ENCODE measurements around the gene TMEM72.
A peak's percentile ranks its signal among the peaks of the same experiment; 100 is the strongest.

TMEM72 gene

GRCh38 chr10:44955413-44956070 is 44.4 kb downstream of the TMEM72 start:
- no peaks in the 10 kb centered on the region for H3K9me3 Mint-ChIP-seq
- H3K4me1 Mint-ChIP-seq: peaks cover 22 to 49% of the 10 kb centered on the region in 2 donors
- ATAC-seq (replicated peaks) (no peak), DNase-seq (no peak)
- H3K36me3 Mint-ChIP-seq: peaks cover 19 to 33% of the 10 kb centered on the region in 2 donors
- H3K27me3 Mint-ChIP-seq: no peaks in the 10 kb centered on the region
- no peak overlapping the region for H3K4me3 Mint-ChIP-seq
- H3K27ac Mint-ChIP-seq: no peak overlapping the region

GRCh38 chr10:44956226-44956625 is 45.1 kb downstream of the TMEM72 start:
- H3K27ac Mint-ChIP-seq: no peak overlapping the region
- no peaks in the 10 kb centered on the region for H3K9me3 Mint-ChIP-seq
- H3K4me1 Mint-ChIP-seq: peaks cover 19 to 49% of the 10 kb centered on the region in 2 donors
- no peak for ATAC-seq (replicated peaks)
- H3K36me3 Mint-ChIP-seq: peaks cover 17 to 33% of the 10 kb centered on the region in 2 donors
- no peak overlapping the region for H3K4me3 Mint-ChIP-seq
- DNase-seq: no peak
- H3K27me3 Mint-ChIP-seq: no peaks in the 10 kb centered on the region

GRCh38 chr10:44956717-44957706 is 45.9 kb downstream of the TMEM72 start:
- DNase-seq (no peak), ATAC-seq (replicated peaks) (no peak)
- peak overlapping the region; percentile 16 for H3K27ac Mint-ChIP-seq
- H3K4me3 Mint-ChIP-seq: no peak overlapping the region
- H3K4me1 Mint-ChIP-seq: peaks cover 20 to 50% of the 10 kb centered on the region in 2 donors
- H3K9me3 Mint-ChIP-seq: no peaks in the 10 kb centered on the region
- H3K27me3 Mint-ChIP-seq: no peaks in the 10 kb centered on the region
- H3K36me3 Mint-ChIP-seq: peaks cover 16 to 33% of the 10 kb centered on the region in 2 donors

GRCh38 chr10:44958196-44958897 is 47.2 kb downstream of the TMEM72 start:
- Mint-ChIP-seq H3K36me3 (peaks cover 15 to 29% of the 10 kb centered on the region in 2 donors), H3K27ac (peak overlapping the region; percentile 89), H3K27me3 (peaks cover 8 to 9% of the 10 kb centered on the region in 2 donors), H3K4me1 (peaks cover 27 to 61% of the 10 kb centered on the region in 2 donors), H3K9me3 (no peaks in the 10 kb centered on the region), H3K4me3 (peak overlapping the region; percentile 85 to 90)
- ATAC-seq (replicated peaks): no peak
- no peak for DNase-seq

DNA sequence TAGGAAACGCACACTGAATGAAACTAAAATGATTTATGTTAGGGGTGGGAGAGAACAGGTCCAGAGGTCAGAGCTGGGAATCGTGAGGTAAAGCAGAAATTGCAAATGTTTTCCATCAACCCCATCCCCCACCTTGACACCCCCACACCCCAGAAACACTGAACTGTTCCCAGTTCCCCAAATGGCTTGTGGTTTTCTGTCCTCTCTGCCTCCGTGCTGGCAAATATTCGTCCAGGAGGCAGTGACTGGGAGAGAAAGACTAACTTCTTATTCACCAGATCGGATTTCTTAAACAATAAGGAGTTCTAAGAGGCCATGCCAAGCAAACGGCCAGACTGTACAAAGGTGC is 47.7 kb downstream of the TMEM72 start:
- H3K4me3 Mint-ChIP-seq: peak overlapping the region; percentile 85 to 90

DNA sequence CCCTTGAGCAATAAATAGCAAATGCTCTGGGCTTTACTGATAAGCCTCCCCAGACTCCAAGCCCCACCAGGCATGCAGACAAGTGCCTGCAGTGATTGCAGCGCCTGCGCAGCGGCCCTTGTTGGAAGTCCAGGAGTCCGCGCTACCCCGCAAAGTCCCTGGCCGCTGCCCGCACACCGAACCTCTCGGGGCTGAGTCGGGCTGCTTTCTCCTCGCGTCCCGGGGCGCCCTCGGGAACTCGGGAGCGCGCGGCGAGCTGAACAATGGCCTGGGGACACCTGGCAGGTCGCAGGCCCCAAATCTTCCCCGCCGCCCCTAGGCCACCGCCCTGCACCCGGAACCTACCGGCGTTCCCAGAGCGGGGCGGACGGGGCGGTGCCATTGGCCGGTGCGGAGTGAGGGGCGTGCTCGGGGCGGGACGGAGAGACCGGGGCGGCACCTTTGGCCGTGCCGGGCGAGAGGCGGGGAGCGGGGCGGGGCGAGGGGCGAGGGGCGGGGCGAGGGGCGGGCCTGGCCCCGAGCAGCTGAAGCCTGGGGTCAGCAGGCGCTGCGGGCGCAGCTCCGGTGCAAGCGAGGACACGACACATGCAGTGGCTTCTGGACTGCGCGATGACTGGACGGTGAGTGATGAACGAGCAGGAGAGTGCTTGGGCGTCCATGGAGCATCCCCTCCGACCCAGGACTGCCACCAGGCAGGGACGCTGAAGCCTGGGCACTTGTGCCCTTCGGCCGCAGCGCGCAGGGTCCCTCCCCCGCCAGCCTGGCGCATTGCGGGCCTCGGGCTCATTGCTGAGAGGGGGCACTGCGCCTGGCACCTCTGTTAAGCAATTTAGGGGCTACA is 48.3 kb downstream of the TMEM72 start, which contains the start of gene RASSF4:
TSS of gene RASSF4 (plus strand) at position 556 of the 841 bp plus-strand sequence. CDS start 10,401 bp downstream, outside the sequence.
- peak within 1 kb of the TSS; percentile 85 to 90 for H3K4me3 Mint-ChIP-seq
- peaks cover 8 to 9% of the 10 kb centered on the region in 2 donors for H3K27me3 Mint-ChIP-seq
- H3K36me3 Mint-ChIP-seq: peaks cover 13 to 30% of the 10 kb centered on the region in 2 donors
- no peaks in the 10 kb centered on the region for H3K9me3 Mint-ChIP-seq
- peaks cover 39 to 72% of the 10 kb centered on the region in 2 donors for H3K4me1 Mint-ChIP-seq
- DNase-seq (peak; percentile 88), ATAC-seq (replicated peaks) (peak; percentile 99)
- peak within 1 kb of the TSS; percentile 89 for H3K27ac Mint-ChIP-seq

More for the DNA sequence above, 47.7 kb downstream of the TMEM72 start:
- peak overlapping the region; percentile 89 for H3K27ac Mint-ChIP-seq
- H3K36me3 Mint-ChIP-seq: peaks cover 13 to 30% of the 10 kb centered on the region in 2 donors
- H3K9me3 Mint-ChIP-seq: no peaks in the 10 kb centered on the region
- H3K4me1 Mint-ChIP-seq: peaks cover 33 to 66% of the 10 kb centered on the region in 2 donors
- ATAC-seq (replicated peaks) (no peak), DNase-seq (no peak)
- H3K27me3 Mint-ChIP-seq: peaks cover 8 to 9% of the 10 kb centered on the region in 2 donors

DNA sequence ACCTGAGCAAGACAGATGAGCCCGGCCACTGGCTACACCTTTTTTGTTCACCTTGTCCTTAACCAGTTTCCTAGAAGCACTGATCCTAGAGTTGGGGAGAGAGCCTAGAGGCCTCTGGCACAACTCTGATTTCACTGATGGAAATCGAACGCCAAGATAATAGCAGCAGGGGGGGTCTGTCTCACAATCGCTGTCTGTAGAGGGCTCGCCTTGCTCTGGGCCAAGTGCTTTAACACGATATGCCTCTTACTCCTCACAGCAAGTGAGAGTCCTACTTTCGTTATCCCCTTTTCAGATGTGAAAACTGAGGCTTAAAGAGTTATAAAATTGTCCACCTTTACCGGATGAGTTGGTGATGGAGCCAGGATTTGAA is 48.9 kb downstream of the TMEM72 start:
- Mint-ChIP-seq H3K4me3 (peak overlapping the region; percentile 85 to 90), H3K27ac (no peak overlapping the region), H3K9me3 (no peaks in the 10 kb centered on the region), H3K36me3 (peaks cover 10 to 24% of the 10 kb centered on the region in 2 donors), H3K4me1 (peaks cover 41 to 72% of the 10 kb centered on the region in 2 donors), H3K27me3 (peaks cover 8 to 9% of the 10 kb centered on the region in 2 donors)
- ATAC-seq (replicated peaks): no peak
- DNase-seq: no peak

DNA sequence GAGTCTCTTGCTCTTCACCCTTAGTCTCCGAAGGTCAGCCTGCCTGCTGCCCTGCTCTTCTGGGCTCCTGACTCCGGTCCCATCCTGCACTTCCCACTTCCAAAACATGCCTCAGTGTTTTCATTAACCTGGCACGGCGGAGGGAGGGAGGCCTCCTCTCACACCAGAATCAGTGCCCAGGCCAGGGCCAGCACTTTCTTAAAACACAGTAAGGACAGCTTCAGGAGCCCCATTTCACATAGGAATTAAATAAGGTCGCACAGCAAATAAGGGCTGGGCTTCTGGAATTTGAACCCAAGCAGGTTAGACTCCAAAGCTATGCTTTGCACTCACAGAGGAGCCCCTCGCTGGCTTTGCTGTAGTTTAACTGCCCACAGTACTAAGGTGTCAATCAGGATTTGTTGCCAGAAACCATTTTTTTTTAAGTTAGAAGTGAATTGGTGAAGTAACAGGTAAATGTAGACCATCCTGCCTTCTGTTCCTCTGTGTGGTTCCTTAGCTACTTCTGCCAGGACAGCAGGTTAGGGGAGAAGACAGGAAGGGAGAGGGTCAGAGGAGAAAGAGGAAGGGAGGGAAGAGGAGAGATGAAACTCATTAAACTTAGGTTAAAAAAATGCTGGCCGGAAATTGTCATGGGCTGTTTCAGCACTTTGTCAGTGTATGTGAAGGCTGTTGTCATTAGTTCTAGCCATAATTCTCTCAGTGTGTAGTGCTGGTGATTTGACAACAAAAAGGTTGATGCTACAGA is 49.5 kb downstream of the TMEM72 start:
- H3K36me3 Mint-ChIP-seq: peaks cover 10 to 23% of the 10 kb centered on the region in 2 donors
- H3K4me3 Mint-ChIP-seq: peak overlapping the region; percentile 55 to 85
- no peaks in the 10 kb centered on the region for H3K9me3 Mint-ChIP-seq
- peaks cover 45 to 76% of the 10 kb centered on the region in 2 donors for H3K4me1 Mint-ChIP-seq
- H3K27me3 Mint-ChIP-seq: peaks cover 8 to 9% of the 10 kb centered on the region in 2 donors
- H3K27ac Mint-ChIP-seq: no peak overlapping the region
- no peak for ATAC-seq (replicated peaks)
- no peak for DNase-seq

- peaks cover 6 to 18% of the 10 kb centered on the region in 2 donors for H3K36me3 Mint-ChIP-seq
- no peak overlapping the region for H3K4me3 Mint-ChIP-seq
- H3K27ac Mint-ChIP-seq: no peak overlapping the region
Measured at GRCh38 chr10:44961230-44961571, 50.1 kb downstream of the TMEM72 start.

GRCh38 chr10:44961931-44962750 is 51.0 kb downstream of the TMEM72 start:
- Mint-ChIP-seq H3K4me3 (peak overlapping the region in 1 of 2 donors; percentile 55), H3K27me3 (peaks cover 8 to 9% of the 10 kb centered on the region in 2 donors), H3K4me1 (peaks cover 50 to 77% of the 10 kb centered on the region in 2 donors), H3K36me3 (peaks cover 0 to 9% of the 10 kb centered on the region in 2 donors), H3K27ac (peak overlapping the region; percentile 37), H3K9me3 (no peaks in the 10 kb centered on the region)
- DNase-seq (no peak), ATAC-seq (replicated peaks) (no peak)

More at GRCh38 chr10:44961230-44961571, 50.1 kb downstream of the TMEM72 start:
- Mint-ChIP-seq H3K27me3 (peaks cover 8 to 9% of the 10 kb centered on the region in 2 donors), H3K9me3 (no peaks in the 10 kb centered on the region), H3K4me1 (peaks cover 48 to 76% of the 10 kb centered on the region in 2 donors)
- no peak for DNase-seq
- no peak for ATAC-seq (replicated peaks)

GRCh38 chr10:44962870-44963738 is 52.0 kb downstream of the TMEM72 start:
- Mint-ChIP-seq H3K27me3 (peaks cover 8 to 9% of the 10 kb centered on the region in 2 donors), H3K36me3 (peaks cover 0 to 4% of the 10 kb centered on the region in 2 donors), H3K9me3 (no peaks in the 10 kb centered on the region), H3K4me1 (peaks cover 59 to 77% of the 10 kb centered on the region in 2 donors), H3K27ac (peak overlapping the region; percentile 62), H3K4me3 (peak overlapping the region; percentile 33 to 55)
- no peak for ATAC-seq (replicated peaks)
- no peak for DNase-seq

Data from stimulated activated naive B cell treated with anti-CD40 and anti-IgM and Interleukin-4, amounts not matched to agents 10 μg/mL and 1 μg/mL and 100 μg/mL, for 72 hours (primary cell).